HFFc6 (cell line): ENCODE data around the gene CDH24. TPM values are rescaled to one million over a fixed set of nuclear protein-coding genes. Genes with fewer than 3 reads are reported as not detected.

Experiments used
- total RNA-seq, 6 experiments: library from RNA; stranded (reverse); fragmentation: NEBNext Ultra II Directional; extraction: Animal tissue kit (Norgen Biotek cat#: 25700); gene quantifications; 2 replicates in 1 of 6; 3 replicates in 5 of 6; pipeline ENCODE4 v1.2.3, GENCODE V29; 2021

CDH24 gene
- total RNA-seq, 6 experiments from 2014 or later: 6.4 to 11.2 (median 8.3) TPM

Other genes with a start within 250 kb of the CDH24 start
- 1 to 10 TPM in 1 of 6 experiments, under 1 TPM in 5; 0.31 to 1.3 (median 0.56) TPM for gene SLC7A7, start 242.1 kb downstream of the CDH24 start, total RNA-seq
- 100 to 1,000 TPM; 135 to 195 (median 167) TPM for gene MRPL52, start 227.6 kb downstream of the CDH24 start, total RNA-seq
- gene MMP14, start 220.9 kb downstream of the CDH24 start, total RNA-seq: 100 to 1,000 TPM; 284 to 322 (median 298) TPM
- gene LRP10, start 185.8 kb downstream of the CDH24 start, total RNA-seq: 100 to 1,000 TPM; 168 to 226 (median 186) TPM
- under 1 TPM in 4 of 6 experiments, not detected in 2; 0.09 to 0.17 (median 0.14) TPM for gene REM2, start 174.3 kb downstream of the CDH24 start, total RNA-seq
- 10 to 100 TPM; 43.5 to 56.8 (median 52.2) TPM for gene RBM23, start 138.4 kb downstream of the CDH24 start, total RNA-seq
- gene PRMT5, start 128.1 kb downstream of the CDH24 start, total RNA-seq: 100 to 1,000 TPM; 102 to 125 (median 110) TPM
- gene HAUS4, start 100.4 kb downstream of the CDH24 start, total RNA-seq: 10 to 100 TPM; 13.0 to 23.5 (median 19.6) TPM
- 10 to 100 TPM; 66.0 to 79.7 (median 74.9) TPM for gene AJUBA, start 75.0 kb downstream of the CDH24 start, total RNA-seq
- 1 to 10 TPM; 3.6 to 7.0 (median 5.7) TPM for gene C14orf93, start 47.4 kb downstream of the CDH24 start, total RNA-seq
- 100 to 1,000 TPM; 221 to 259 (median 241) TPM for gene PSMB5, start 22.6 kb downstream of the CDH24 start, total RNA-seq
- gene PSMB11, start 15.3 kb downstream of the CDH24 start, total RNA-seq: under 1 TPM in 1 of 6 experiments, not detected in 5; 0.12 TPM
- 100 to 1,000 TPM; 128 to 150 (median 142) TPM for gene ACIN1, start 37.6 kb upstream of the CDH24 start, total RNA-seq
- 100 to 1,000 TPM in 4 of 6 experiments, 10 to 100 TPM in 2; 85.0 to 117 (median 103) TPM for gene C14orf119, start 38.0 kb upstream of the CDH24 start, total RNA-seq
- not detected for gene CIROP, start 47.5 kb upstream of the CDH24 start, total RNA-seq
- not detected for gene CEBPE, start 61.7 kb upstream of the CDH24 start, total RNA-seq
- 10 to 100 TPM; 13.0 to 24.2 (median 23.3) TPM for gene SLC7A8, start 126.1 kb upstream of the CDH24 start, total RNA-seq
- not detected for gene RNF212B, start 180.4 kb upstream of the CDH24 start, total RNA-seq
- gene HOMEZ, start 228.6 kb upstream of the CDH24 start, total RNA-seq: 1 to 10 TPM; 7.3 to 9.2 (median 7.5) TPM
- gene PPP1R3E, start 245.3 kb upstream of the CDH24 start, total RNA-seq: 1 to 10 TPM; 2.3 to 3.8 (median 2.6) TPM
- gene BCL2L2, start 249.3 kb upstream of the CDH24 start, total RNA-seq: 10 to 100 TPM; 28.7 to 32.4 (median 31.1) TPM